Glutamatergic neuron (in vitro differentiated cells): ENCODE data around the gene NDUFAF2. TPM values are rescaled to one million over a fixed set of nuclear protein-coding genes. Genes with fewer than 3 reads are reported as not detected.

ENCODE experiments used
- DNase-seq: peaks from one replicate; pipeline ENCODE4 v3.0.0; 2022
- H3K27ac Mint-ChIP-seq: one replicate; pipeline ENCODE4 v1.8.0; 2020; ENCODE audit warnings: mild to moderate bottlenecking, mixed read lengths, inconsistent platforms; ENCODE audit not compliant: unreplicated experiment
- H3K27me3 Mint-ChIP-seq: one replicate; pipeline ENCODE4 v1.8.0; 2020; ENCODE audit warnings: mild to moderate bottlenecking, moderate library complexity, mixed read lengths, inconsistent platforms; ENCODE audit not compliant: unreplicated experiment
- H3K36me3 Mint-ChIP-seq: one replicate; pipeline ENCODE4 v1.8.0; 2020; ENCODE audit warnings: mild to moderate bottlenecking, mixed read lengths, inconsistent platforms; ENCODE audit not compliant: unreplicated experiment
- H3K4me1 Mint-ChIP-seq: one replicate; pipeline ENCODE4 v1.8.0; 2020; ENCODE audit warnings: mild to moderate bottlenecking, low read depth, mixed read lengths, inconsistent platforms; ENCODE audit not compliant: unreplicated experiment
- H3K4me3 Mint-ChIP-seq: one replicate; pipeline ENCODE4 v1.8.0; 2020; ENCODE audit warnings: mild to moderate bottlenecking, mixed read lengths, inconsistent platforms; ENCODE audit not compliant: unreplicated experiment
- H3K9me3 Mint-ChIP-seq: one replicate; pipeline ENCODE4 v1.8.0; 2020; ENCODE audit warnings: mild to moderate bottlenecking, moderate library complexity, mixed read lengths, inconsistent platforms; ENCODE audit not compliant: unreplicated experiment
- CTCF ChIP-seq: fragments of 200-600 bp; sonication (generic); IDR thresholded peaks from one replicate; pipeline ENCODE4 v1.5.0; 2021; ENCODE audit not compliant: partially characterized antibody, unreplicated experiment
- total RNA-seq: library from RNA; stranded (reverse); fragmentation: NEBNext Ultra II Directional; extraction: Animal tissue kit (Norgen Biotek cat#: 25700); gene quantifications from one replicate; pipeline ENCODE4 v1.2.1, GENCODE V29; 2021; ENCODE audit not compliant: unreplicated experiment

NDUFAF2 gene
- total RNA-seq, 1 donor from 2014 or later: 14.2 TPM

DNA sequence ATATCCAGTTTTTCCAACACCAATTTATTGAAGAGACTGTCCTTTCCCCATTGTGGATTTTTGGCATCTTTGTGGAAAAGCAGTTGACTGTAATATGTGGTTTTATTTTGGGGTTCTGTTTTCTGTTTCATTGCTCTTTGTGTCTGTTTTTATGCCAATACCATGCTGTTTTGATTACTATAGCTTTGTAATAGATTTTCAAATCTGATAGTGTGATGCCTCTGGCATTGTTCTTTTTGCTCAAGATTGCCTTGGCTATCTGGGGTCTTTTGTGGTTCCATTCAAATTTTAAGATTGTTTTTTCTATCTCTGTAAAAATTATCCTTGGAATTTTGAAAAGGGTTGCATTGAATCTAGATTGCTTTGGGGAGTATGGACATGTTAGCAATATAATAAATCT lies 99.5 kb downstream of the NDUFAF2 start:
- no peak for DNase-seq
- Mint-ChIP-seq H3K27me3 (no peaks in the 10 kb centered on the region), H3K36me3 (no peaks in the 10 kb centered on the region), H3K4me1 (no peaks in the 10 kb centered on the region), H3K4me3 (no peak overlapping the region), H3K9me3 (peaks cover 3% of the 10 kb centered on the region), H3K27ac (no peak overlapping the region)
- TF ChIP-seq CTCF: no peak

- Mint-ChIP-seq H3K9me3 (peaks cover 3% of the 10 kb centered on the region), H3K27me3 (no peaks in the 10 kb centered on the region), H3K36me3 (no peaks in the 10 kb centered on the region), H3K4me3 (no peak overlapping the region), H3K27ac (no peak overlapping the region), H3K4me1 (no peaks in the 10 kb centered on the region)
- DNase-seq: no peak
- TF ChIP-seq CTCF: no peak
These were observed 102.3 kb downstream of the NDUFAF2 start for GRCh38 chr5:61047346-61047745.

- no peaks in the 10 kb centered on the region for H3K27me3 Mint-ChIP-seq
- H3K36me3 Mint-ChIP-seq: no peaks in the 10 kb centered on the region
- no peak overlapping the region for H3K4me3 Mint-ChIP-seq
- H3K4me1 Mint-ChIP-seq: no peaks in the 10 kb centered on the region
- no peak for TF ChIP-seq CTCF
- no peak for DNase-seq
- no peak overlapping the region for H3K27ac Mint-ChIP-seq
- H3K9me3 Mint-ChIP-seq: peaks cover 3% of the 10 kb centered on the region
These were observed 103.5 kb downstream of the NDUFAF2 start for GRCh38 chr5:61048534-61048933.

DNA sequence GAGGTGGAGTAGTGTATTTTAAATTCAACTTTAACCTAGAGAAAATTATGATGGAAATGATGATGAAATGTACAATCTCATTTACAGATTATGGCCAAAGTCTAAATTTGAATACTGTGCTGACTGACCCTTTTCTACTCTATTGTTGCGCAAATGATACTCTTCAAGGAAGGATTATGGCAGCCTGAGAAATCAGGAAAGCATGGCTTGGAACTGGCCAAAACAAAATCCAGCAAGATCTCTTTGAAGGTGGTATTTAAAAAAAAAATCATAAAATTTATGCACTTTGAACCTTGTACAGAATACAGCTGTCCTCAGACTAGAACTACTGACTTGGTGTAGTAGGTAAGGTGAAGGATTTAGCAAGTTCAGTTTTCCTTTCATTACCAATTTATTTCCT lies 105.3 kb downstream of the NDUFAF2 start:
- DNase-seq: no peak
- no peak for TF ChIP-seq CTCF
- H3K4me1 Mint-ChIP-seq: no peaks in the 10 kb centered on the region
- H3K4me3 Mint-ChIP-seq: no peak overlapping the region
- H3K36me3 Mint-ChIP-seq: no peaks in the 10 kb centered on the region
- no peaks in the 10 kb centered on the region for H3K27me3 Mint-ChIP-seq
- H3K9me3 Mint-ChIP-seq: no peaks in the 10 kb centered on the region
- no peak overlapping the region for H3K27ac Mint-ChIP-seq

DNA sequence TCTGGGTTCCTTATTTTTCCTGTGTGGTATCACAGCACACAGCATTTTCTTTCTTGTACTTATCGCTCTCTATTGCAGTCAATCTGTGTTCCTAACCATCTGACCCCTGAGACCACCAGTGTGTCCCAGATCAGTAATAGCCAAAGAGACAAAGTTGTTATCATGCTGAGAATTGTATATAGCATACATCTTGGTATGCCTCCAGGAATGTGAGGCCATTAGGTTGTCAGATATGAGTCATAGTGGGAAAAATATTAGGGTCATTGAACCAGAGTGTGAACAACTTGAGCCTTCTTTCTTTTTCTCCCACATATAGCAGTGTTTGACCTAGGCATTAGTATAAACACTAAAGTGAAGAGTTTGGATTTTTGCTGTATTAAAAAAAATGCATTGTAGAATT lies 106.3 kb downstream of the NDUFAF2 start:
- Mint-ChIP-seq H3K27me3 (no peaks in the 10 kb centered on the region), H3K36me3 (no peaks in the 10 kb centered on the region), H3K4me1 (no peaks in the 10 kb centered on the region), H3K27ac (no peak overlapping the region), H3K4me3 (no peak overlapping the region), H3K9me3 (no peaks in the 10 kb centered on the region)
- no peak for TF ChIP-seq CTCF
- no peak for DNase-seq
